ENCODE measurements around the gene CTSD.
A peak's percentile ranks its signal among the peaks of the same experiment; 100 is the strongest.

CTSD gene

DNA sequence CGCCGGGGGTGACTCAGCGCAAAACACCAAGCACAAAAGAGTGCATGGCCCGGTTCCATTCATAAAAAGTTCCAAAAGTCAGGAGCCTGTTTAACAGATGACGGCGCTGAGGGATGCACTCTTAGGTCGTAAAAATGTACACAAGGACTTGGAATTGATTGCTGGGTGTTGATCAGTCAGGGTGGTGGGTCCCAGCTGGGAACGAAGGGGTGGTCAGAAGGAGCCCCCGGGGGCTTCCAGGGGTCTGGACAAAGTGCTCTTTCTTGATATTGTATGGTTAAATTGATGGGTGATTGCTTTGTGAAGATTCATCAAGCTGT is 34.1 kb downstream of the CTSD start:
- no peak for DNase-seq (ENCODE audit: low spot score)

DNA sequence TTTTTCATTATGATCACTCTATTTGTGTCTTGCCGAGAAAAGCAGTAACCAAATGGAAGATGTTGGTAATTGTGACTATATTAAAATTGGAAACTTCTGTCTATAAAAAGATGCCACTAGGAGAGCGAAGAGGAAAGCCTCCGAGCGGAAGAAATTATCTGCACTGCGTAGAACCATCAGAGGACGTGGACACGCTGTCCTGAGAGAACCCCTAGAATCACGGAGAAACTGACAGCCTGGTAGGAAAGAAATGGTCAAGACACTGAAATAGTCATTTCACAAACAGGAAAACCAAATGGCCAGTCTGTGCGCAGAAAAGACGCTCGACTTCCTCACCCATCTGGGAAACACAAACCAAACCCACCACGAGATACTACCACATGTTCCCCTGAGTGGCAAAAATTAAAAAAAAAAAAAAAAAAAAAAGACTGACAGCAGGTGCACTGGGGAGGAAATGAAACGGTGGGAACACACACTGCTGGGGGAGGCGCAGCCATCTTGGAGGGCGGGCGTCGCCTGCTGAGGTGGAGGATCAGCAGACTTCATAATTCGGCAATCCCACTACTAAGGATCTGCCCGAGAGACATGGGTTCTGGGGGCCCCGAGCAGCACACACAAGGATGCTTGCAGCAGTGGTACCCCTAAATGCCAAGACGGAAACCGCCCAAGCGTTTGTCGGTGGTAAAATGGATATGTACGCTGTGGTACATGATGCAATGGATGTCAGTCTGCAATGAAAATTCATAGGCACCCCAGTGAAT is 34.6 kb downstream of the CTSD start:
- peak; percentile 61 for DNase-seq (ENCODE audit: low spot score)

DNA sequence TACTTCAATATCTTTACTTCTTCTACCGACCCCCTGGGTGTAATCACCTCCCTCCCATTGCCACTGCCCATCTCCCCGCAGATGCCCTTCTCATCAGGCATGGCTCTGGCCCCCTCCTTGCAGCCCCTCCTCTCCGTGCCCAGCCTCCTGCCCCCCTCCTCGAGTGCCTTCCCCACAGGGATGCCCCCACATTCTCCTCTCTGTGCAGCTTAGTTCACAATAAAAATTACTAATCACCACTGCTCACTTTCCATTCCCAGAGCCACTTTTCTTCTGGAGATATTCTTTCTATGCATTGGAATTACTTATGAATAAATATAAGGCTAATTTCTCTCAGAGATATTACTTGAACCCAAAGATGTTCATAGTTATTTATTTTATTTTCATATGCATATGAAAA is 35.4 kb downstream of the CTSD start:
- DNase-seq (ENCODE audit: low spot score) = no peak

DNA sequence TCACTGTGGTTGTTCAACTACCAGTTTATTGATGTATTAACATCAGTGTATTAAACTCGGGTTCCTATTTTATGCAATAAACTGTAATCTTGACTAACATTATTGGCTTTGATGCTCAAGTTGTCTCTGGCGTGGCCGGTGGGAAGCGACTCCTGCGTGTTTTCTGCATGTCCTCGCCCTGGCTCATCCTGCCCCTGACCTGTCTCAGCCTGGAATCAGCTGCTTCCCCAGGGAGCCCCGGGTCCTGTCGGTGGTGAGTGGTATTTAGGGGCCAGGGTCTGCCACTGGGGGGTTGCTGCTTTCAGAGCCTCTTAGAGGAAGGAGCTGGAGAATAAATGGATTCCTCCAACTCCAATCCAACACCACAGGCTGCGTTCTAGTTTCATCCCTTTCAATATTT is 35.9 kb downstream of the CTSD start:
- no peak for DNase-seq (ENCODE audit: low spot score)

DNA sequence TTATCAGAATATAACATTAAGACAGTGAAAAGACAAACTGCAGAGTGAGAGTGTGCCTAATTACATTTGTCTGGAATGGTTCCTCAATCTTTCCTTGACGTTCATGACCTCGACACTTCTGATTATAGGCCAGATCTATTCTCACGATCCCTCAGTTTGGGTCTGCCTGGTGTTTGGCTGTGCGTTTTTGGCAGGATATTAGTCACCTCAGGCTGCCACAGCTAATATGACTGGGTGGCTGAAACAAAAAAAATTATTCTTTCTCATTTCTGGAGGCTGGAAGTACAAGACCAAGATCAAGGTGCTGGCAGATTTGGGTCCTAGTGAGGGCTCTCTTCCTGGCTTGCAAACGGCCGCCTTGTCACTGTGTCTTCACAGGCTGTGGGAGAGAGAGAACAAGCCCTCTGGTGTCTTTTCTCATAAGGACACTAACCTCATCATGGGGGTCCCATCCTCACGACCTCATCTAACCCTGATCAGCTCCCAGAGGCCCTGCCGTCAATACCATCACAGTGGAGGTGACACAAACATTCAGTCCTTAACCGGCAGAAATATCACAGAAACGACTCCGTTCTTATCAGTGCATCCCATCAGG is 36.5 kb downstream of the CTSD start:
- DNase-seq (ENCODE audit: low spot score) = no peak

DNA sequence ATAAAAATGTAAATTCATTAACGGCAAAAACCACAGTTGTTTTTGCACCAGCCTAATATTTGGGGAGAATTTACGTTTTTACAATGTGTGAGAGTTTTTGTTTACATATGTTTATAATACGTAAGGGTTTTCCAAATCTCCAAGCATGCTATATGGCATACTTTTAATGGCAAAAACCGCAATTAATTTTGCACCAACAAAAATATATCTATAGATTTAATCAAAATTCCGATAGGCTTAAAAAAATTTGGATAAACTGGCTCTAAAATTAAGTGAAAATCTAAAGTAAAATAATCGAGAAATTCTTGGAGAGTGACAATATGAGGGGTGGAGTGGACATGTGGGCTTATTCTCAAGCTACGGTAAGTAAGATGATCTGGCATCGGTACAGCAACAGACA is 43.9 kb downstream of the CTSD start:
- no peak for DNase-seq (ENCODE audit: low spot score)

DNA sequence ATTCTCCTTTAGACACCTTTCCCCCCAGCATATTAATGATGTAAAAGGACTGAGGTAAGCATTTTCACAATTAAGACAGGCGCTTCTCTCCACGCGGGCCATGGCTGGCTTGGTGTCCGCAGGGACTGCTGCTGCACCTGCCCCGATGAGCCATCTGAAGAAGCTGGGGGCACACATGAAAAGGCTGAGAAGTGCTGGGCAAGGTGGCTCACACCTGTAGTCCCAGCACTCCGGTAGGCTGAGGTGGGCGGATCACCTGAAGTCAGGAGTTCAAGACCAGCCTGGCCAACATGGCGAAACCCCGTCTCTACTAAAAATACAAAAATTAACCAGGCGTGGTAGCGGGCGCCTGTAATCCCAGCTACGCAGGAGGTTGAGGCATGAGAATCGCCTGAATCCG is 45.4 kb downstream of the CTSD start:
- no peak for DNase-seq (ENCODE audit: low spot score)

DNA sequence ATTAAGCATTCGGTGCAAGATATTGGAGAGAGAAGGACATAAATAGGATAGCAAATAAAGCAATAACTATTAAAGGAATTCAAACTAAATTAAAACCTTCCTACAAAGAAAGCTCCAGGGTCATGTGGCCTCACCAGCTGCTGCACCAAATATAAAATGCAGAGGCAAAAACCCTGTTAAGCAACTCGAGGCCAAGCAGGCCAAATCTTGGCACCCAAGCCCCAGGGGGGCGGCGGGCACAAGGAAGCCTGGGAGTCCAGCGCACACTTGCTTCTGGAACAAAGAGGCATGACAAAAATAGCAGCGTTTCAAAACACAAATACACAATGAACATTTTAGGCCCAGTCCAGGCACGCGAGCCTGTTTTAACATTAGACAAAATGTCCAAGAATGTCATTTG is 46.0 kb downstream of the CTSD start:
- no peak for DNase-seq (ENCODE audit: low spot score)

DNA sequence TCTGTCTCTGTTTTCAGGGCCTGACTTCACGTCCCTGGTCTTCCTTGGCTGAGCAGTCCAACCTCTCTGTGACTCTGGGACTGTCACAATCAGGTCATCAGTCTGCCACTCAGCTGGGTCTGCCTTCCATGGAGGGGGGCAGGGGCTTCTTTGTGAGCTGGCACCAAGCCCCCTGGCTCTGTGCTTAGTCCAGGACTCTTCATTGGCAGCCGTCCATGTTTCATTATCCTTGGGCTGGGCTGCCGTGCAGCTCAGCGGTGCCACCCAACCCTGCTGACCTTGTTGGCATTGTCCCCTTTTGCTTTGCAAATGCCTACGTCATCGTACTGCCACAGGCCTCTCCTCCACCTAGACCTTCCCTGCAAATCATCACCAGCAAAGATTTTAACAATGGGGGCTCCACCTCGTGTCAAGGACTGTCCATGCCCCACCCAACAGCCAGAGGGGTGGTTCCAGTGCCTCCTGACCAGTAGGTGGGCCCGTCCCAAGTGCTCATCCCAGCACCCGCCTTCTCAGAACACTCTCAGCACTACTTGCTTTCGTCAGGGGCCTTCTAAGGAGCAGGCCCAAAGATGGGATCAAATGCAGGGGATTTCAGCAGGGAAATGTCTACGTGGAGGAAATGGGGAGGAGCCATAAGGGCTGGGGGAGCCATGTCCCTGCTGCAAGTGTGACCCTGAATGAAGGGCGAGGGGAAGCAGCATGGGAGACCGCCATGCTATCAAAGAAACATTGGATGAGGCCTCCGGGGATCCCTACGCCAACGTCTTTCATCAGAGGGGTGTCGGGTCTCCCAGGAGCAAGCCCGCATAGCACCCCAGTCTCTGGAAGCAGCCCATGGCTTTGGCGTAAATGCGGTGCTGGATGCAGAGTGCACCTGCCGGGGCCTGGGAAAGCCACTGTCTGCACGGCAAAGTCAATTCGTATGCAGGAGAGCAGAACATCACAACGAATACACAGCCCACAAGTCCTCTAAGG is 48.5 kb downstream of the CTSD start:
- DNase-seq (ENCODE audit: low spot score) = no peak

DNA sequence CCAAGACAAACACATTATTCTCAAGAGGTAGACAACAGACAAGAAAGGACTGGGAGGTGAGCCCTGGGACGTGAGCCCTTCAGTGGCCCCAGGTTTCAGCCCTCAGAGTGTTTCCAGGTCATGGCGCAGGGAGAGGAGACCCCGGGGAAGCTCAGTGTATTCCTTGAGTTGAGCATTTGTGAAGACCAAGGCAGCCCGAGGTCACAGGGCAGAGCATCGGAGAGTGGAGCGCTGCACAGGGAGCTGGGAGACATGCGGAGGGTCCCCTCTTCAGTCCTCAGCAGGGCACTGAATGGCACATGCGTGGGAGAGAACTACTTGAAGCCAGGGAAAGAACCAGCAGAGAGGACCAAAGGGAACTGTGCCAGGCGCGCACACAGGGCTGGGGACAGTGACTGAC is 55.0 kb downstream of the CTSD start:
- no peak for DNase-seq (ENCODE audit: low spot score)

DNA sequence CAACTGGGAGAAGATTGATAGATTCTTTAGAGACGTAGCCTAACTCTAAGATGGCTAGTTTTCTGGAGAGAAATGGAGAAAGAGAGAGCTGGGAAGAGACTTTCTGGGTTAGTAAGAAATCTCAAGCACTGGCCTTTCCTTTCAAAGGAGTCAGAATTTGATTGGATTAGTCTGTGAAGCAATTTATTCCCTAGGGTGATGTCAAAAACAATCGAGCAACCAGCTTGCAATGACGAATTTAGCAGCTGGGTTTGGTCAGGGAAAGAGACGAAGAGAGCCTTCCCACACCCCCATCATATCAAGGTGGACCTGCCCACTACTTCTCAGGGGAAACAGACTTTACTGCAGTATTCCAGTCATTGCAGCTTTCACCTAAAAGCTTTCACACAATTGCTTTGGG is 56.0 kb downstream of the CTSD start:
- no peak for DNase-seq (ENCODE audit: low spot score)

DNA sequence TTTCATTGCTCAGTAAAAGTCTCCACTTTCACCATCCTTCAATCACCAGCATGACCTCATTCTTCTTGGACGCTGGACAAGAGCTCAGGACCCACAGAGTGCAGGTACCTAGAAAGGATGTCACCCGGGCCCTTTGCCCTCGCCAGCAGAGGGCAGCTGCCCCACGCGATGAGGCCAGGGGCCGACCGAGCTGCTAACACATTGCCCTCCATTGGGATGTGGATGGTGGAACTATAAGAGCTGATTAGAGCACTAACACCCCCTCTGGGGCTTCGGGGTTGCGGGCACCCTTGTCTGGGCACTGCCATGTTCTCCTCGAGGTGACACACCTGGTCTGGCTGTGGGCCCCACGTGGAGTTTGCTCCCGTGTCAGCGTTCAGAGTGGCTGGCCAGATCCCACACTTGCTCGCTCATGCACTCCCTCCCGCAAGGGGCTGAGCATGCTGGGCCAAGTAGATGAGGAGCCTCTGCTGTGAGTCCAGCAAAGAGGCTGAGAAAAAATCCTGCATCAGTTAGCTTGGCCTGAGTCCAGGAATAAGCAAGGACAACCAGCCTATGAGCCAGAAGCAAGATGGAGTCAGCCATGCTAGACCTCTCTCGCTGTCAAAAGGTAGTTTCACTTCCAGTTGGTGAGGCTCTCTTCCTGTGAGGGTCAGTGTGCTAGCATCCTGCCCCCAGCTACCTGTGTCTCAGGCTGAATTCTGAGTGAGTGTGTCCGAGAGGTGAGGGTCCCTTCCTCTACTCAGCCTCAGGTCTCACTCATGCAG is 56.9 kb downstream of the CTSD start:
- no peak for DNase-seq (ENCODE audit: low spot score)

DNA sequence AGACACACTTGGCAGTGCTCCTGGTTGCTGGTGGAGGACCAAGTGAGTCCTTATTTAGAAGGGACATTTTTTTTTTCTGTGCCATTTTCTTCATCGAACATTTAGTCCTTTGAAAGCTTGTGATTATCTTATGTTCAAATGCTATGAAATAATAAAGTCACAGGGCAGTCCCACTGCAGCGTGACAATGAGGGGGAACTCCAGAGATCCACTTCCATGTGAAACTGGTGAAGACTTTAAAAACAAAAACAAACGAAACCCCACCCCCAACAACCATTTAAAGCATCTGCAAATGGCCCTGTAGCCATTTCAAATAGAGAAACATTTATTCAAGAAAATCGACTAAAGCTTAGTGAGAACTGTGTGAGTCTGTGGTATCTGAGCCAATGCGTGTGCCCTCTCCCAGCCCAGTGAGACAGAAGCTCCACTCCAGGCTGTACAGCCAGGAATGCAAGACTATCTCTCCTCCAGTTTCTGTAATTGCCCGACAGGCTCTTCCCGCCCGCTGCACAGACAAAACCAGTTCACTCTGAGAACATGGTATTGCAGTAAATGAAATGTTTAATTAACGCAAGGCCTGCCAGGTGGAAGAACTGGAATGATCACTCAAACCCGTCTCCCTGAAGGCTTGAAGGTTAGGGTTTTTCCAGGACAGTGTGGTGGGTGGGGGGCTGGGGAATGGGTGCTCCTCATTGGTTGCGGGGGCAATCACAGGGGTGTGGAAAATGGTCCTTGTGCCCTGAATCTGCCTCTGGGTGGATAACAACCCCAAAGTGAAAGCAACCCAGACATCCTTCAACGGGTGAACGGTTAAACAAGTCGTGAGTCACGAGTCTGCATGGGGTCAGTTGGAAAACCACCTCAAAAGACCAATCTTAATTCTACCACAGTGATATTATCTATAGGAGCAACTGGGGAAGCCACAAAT is 58.3 kb downstream of the CTSD start:
- DNase-seq (ENCODE audit: low spot score) = no peak

DNA sequence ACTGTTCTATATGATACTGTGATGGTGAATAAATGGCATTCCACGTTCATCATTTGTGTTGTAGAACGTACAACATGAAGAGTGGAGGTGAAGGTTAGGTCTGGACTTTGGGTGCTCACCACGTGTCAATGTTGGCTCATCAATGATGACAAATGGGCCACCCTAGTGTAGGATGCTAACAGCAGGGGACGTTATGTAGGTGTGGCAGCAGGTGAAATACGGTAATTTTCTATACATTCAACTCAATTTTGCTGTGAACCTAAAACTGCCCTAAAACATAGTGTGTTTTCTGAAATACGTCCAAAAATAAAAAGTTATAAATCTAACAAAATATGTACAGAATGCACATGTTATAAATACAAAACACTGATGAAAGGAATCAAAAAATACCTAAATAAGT is 60.6 kb downstream of the CTSD start:
- DNase-seq (ENCODE audit: low spot score) = no peak
